Measurements from ENCODE around the gene YBX1. TPM values are rescaled to one million over a fixed set of nuclear protein-coding genes. Genes with fewer than 3 reads are reported as not detected.
"Not testable (repeated sequence)": the region's sequence is repeated elsewhere in the genome, so short reads cannot be mapped to it uniquely, and the experiment has no call there.

YBX1 gene
- 967 TPM for polyA plus RNA-seq (2013, experiment 1 of 2; ENCODE audit: insufficient read length)
- 746 TPM for polyA plus RNA-seq (2013, experiment 2 of 2; ENCODE audit: insufficient read length)

- DNase-seq = peak; percentile 99
Observed at GRCh38 chr1:42681741-42682483, at the start of gene YBX1. YBX1 (plus strand) TSS chr1:42682418; CDS start chr1:42682566, 148 bp downstream.

- peak; percentile 39 for DNase-seq
Observed at GRCh38 chr1:42639116-42639515, 43.1 kb upstream of the YBX1 start.

GRCh38 chr1:42646056-42646455 lies 36.2 kb upstream of the YBX1 start:
- DNase-seq = peak; percentile 4

- no peak for DNase-seq
Observed at GRCh38 chr1:42657201-42657600, 25.0 kb upstream of the YBX1 start.

- peak; percentile 92 for DNase-seq
Observed at GRCh38 chr1:42657981-42658876, 24.0 kb upstream of the YBX1 start, which contains the start of gene PPIH. PPIH (plus strand) TSS chr1:42658423; CDS start chr1:42658447, 24 bp downstream.

GRCh38 chr1:42658877-42659337 lies 23.3 kb upstream of the YBX1 start:
- no peak for DNase-seq

- DNase-seq = no peak
Observed at GRCh38 chr1:42660907-42661500, 21.2 kb upstream of the YBX1 start.

DNA sequence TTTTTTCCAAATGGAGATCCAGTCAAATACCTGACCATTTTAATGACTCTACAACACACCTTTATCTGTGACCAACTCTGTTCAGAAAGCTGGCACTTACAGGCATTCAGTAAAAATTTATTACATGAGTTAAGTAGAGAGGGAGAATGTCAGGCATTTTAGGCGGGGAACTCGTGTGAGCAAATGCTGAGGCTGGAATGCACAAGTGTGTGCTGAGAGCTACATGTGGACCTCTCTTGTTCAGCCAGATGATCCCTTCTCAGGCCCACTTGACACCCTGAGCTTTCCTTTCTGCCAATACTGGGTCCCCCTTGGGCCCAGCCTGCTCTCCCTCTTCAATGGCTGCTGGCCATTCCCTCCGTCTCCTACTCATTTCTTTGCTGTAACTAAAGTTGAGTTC lies 12.3 kb upstream of the YBX1 start:
- no peak for DNase-seq

- no peak for DNase-seq
Observed at GRCh38 chr1:42670425-42670824, 11.8 kb upstream of the YBX1 start.

DNA sequence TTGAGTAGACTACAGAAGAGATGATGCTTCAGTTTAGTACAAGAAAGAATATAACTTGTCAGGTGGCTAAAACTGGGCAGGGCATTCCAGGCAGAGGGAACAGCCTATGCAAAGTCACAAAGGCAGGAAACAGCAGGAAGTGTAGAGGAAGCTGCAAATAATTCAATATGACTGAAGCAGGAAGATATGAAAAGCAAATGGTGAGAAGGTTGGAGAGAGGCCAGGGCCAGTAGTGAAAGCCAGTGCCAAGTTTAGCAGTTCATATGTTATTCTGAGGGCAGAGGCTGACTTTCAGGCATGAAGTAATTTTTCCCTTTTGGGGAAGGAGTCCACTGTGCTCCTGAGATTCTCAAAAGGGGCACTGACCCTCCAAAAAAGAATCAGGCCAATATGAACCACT lies 8.0 kb upstream of the YBX1 start:
- DNase-seq = no peak

DNA sequence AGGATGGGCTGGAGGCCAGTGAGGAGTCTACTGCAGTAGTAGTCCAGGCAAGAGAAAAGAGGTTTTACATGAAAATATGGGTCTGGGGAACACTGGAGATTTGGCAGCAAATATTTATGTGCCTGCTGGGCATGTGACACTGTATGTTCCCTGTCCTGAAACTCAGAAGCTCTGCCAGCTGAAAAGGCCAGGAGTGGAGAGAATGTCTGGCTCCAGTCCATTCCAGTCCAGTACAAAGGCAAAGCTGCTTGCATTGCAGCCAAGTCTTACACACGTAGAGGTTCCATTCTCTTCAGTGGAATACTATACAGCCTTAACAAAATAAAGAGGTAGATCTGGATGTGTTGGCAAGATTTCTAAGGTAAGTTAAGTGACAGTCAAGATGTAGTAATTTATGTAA lies 7.5 kb upstream of the YBX1 start:
- DNase-seq = no peak

GRCh38 chr1:42675467-42675866 lies 6.8 kb upstream of the YBX1 start:
- no peak for DNase-seq

GRCh38 chr1:42676534-42677087 lies 5.6 kb upstream of the YBX1 start:
- DNase-seq = no peak

DNA sequence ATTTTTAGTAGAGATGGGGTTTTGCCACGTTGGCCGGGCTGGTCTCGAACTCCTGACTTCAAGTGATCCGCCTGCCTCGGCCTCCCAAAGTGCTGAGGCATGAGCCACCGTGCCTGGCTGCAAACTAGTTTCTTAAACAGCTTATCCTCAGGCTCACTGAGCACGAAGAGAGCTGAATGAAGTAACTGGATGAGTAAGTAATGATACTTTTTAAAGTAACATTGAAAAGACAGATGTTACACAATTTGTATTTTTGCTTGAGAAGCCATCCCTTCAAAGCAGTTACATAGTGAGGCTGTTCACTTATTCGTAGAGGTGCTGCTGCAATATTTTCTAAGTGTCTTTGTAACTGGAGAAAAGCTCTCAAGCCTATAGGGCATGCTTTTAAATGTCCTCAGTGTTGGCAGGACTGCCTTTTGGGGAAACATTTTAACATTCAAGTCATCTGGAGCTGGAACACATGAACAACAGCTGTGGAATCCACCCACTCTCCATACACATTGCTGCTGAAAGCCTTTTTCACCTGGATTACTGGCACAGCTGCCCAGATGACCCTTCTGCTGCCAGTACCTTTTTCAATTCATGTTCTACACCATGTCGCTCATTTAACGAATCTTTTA lies 2.7 kb upstream of the YBX1 start:
- DNase-seq = no peak

DNA sequence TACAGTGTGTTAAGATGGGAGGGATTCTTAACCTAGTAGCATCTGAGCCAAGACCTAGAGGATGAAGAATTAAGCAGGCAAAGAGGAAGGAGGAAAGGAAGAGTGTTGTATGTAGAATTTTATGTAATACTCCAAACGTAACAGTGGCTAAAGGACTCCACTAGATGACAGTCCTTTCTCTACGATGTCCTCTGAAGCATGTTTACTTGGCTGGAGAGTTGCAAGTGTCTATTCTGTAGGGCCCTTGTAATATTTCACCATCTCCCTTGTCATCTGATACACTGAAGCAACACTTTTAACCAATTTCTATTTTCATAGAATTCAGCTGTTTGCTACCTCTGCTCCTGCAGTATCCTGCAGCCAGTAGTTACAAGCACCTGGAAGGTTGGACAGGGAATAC lies 2.2 kb upstream of the YBX1 start:
- no peak for DNase-seq

- peak; percentile 19 for DNase-seq
Observed at GRCh38 chr1:42680921-42681683, 1.1 kb upstream of the YBX1 start.

- DNase-seq = not testable (repeated sequence)
Observed at GRCh38 chr1:42682484-42682738, 193 bp downstream of the YBX1 start.

- peak; percentile 64 for DNase-seq
Observed at GRCh38 chr1:42682739-42683531, 717 bp downstream of the YBX1 start.

- no peak for DNase-seq
Observed at GRCh38 chr1:42684139-42684538, 1.9 kb downstream of the YBX1 start.

DNA sequence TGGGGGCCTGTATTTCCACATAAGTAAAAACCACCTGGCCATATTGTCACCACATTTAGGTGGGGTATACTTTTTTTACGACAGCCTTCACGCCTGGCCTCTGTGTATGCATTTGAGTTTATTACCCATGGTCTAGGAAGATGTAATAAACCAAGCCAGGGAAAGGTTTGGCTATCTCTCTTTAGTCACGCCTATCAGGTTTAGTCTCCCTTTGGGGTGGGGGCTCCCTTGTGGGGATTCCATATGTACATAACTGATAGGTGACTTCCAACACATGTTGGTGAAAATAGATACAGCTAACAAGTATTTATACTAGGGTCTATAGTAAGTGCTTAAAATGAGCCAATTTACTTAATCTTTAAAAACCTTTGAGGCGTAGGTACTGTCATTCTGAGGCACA lies 4.2 kb downstream of the YBX1 start:
- no peak for DNase-seq

- DNase-seq = no peak
Observed at GRCh38 chr1:42689912-42690311, 7.7 kb downstream of the YBX1 start.

All from fibroblast of skin of back (primary cell).